WTC11 (cell line): ENCODE results near the gene OVCA2. TPM values are rescaled to one million over a fixed set of nuclear protein-coding genes. Genes with fewer than 3 reads are reported as not detected.

Source experiments
- CBFB ChIP-seq: sonication (generic); formaldehyde crosslinking; IDR thresholded peaks from 2 replicates; pipeline ENCODE4 v1.8.1; 2022; ENCODE audit warnings: mild to moderate bottlenecking, low read depth, missing genetic modification reagents
- FOXJ3 ChIP-seq: sonication (generic); formaldehyde crosslinking; IDR thresholded peaks from 2 replicates; pipeline ENCODE4 v1.9.0; 2021; ENCODE audit warnings: missing genetic modification reagents, mild to moderate bottlenecking, borderline replicate concordance
- FOXP1 ChIP-seq: sonication (generic); formaldehyde crosslinking; IDR thresholded peaks from 2 replicates; pipeline ENCODE4 v1.8.0; 2022; ENCODE audit warnings: missing genetic modification reagents, mild to moderate bottlenecking, moderate library complexity, borderline replicate concordance
- GABPB1 ChIP-seq: sonication (generic); formaldehyde crosslinking; IDR thresholded peaks from 2 replicates; pipeline ENCODE4 v1.8.1; 2023; ENCODE audit warnings: mild to moderate bottlenecking, missing genetic modification reagents
- GRHL2 ChIP-seq: fragments of 250-450 bp; sonication (Bioruptor Pico); IDR thresholded peaks from 2 replicates; pipeline ENCODE4 v1.8.0; 2022; ENCODE audit warnings: mild to moderate bottlenecking, moderate library complexity; ENCODE audit not compliant: insufficient replicate concordance, severe bottlenecking
- IRF2 ChIP-seq: sonication (generic); formaldehyde crosslinking; IDR thresholded peaks from 2 replicates; pipeline ENCODE4 v1.8.0; 2022; ENCODE audit warnings: low read depth, missing genetic modification reagents, borderline replicate concordance
- JAZF1 ChIP-seq: fragments of 250-450 bp; sonication (Bioruptor Pico); IDR thresholded peaks from 2 replicates; pipeline ENCODE4 v1.9.0; 2021; ENCODE audit warnings: moderate library complexity, mild to moderate bottlenecking, inconsistent platforms
- NR1H2 ChIP-seq: sonication (generic); formaldehyde crosslinking; IDR thresholded peaks from 2 replicates; pipeline ENCODE4 v1.9.0; 2021; ENCODE audit warnings: mild to moderate bottlenecking, moderate library complexity, missing genetic modification reagents
- PRRX2 ChIP-seq: fragments of 250-450 bp; sonication (Bioruptor Pico); IDR thresholded peaks from 2 replicates; pipeline ENCODE4 v1.8.0; 2021; ENCODE audit warnings: mild to moderate bottlenecking
- SMAD4 ChIP-seq: sonication (generic); formaldehyde crosslinking; IDR thresholded peaks from 2 replicates; pipeline ENCODE4 v1.8.0; 2022; ENCODE audit warnings: mild to moderate bottlenecking, missing genetic modification reagents
- ZNF416 ChIP-seq: fragments of 250-450 bp; sonication (Bioruptor Pico); IDR thresholded peaks from 2 replicates; pipeline ENCODE4 v1.9.0; 2021; ENCODE audit warnings: mild to moderate bottlenecking, inconsistent platforms
- total RNA-seq: library from RNA; stranded (reverse); gene quantifications from 3 replicates; pipeline ENCODE4 v1.2.3, GENCODE V29; 2021
- TF ChIP-seq, protein P1 (sequence below): fragments of 200-600 bp; IDR thresholded peaks from 2 replicates; pipeline ENCODE4 v1.8.0; 2022; ENCODE audit warnings: antibody characterized with exemption
- TF ChIP-seq, protein P2 (sequence below): fragments of 250-450 bp; sonication (Bioruptor Pico); conservative IDR thresholded peaks from 2 replicates; pipeline ENCODE4 v1.9.0; 2021; ENCODE audit warnings: mild to moderate bottlenecking
- TF ChIP-seq, protein P3 (sequence below): fragments of 250-450 bp; sonication (Bioruptor Pico); IDR thresholded peaks from 2 replicates; pipeline ENCODE4 v1.9.0; 2021; ENCODE audit warnings: mild to moderate bottlenecking, borderline replicate concordance
- TF ChIP-seq, protein P4 (sequence below): fragments of 250-450 bp; sonication (Bioruptor Pico); IDR thresholded peaks from 2 replicates; pipeline ENCODE4 v1.9.0; 2021; ENCODE audit warnings: mild to moderate bottlenecking
- TF ChIP-seq, protein P5 (sequence below): sonication (generic); formaldehyde crosslinking; IDR thresholded peaks from 2 replicates; pipeline ENCODE4 v1.8.1; 2023; ENCODE audit warnings: mild to moderate bottlenecking, moderate library complexity, missing genetic modification reagents
- TF ChIP-seq, protein P6 (sequence below): sonication (generic); formaldehyde crosslinking; IDR thresholded peaks from 2 replicates; pipeline ENCODE4 v1.8.0; 2022; ENCODE audit warnings: mild to moderate bottlenecking, missing genetic modification reagents
- TF ChIP-seq, protein P7 (sequence below): sonication (generic); formaldehyde crosslinking; IDR thresholded peaks from 2 replicates; pipeline ENCODE4 v1.8.1; 2023; ENCODE audit warnings: mild to moderate bottlenecking, missing genetic modification reagents, moderate library complexity
- TF ChIP-seq, protein P8 (sequence below): sonication (generic); formaldehyde crosslinking; IDR thresholded peaks from 2 replicates; pipeline ENCODE4 v1.8.1; 2023; ENCODE audit warnings: mild to moderate bottlenecking, missing genetic modification reagents
- TF ChIP-seq, protein P9 (sequence below): sonication (generic); formaldehyde crosslinking; IDR thresholded peaks from 2 replicates; pipeline ENCODE4 v1.8.1; 2022; ENCODE audit warnings: mild to moderate bottlenecking, moderate library complexity, missing genetic modification reagents
- TF ChIP-seq, protein P10 (sequence below): sonication (generic); formaldehyde crosslinking; IDR thresholded peaks from 2 replicates; pipeline ENCODE4 v1.8.0; 2022; ENCODE audit warnings: mild to moderate bottlenecking, missing genetic modification reagents

The OVCA2 gene
- total RNA-seq, 1 experiment from 2014 or later: 23.5 TPM

DNA sequence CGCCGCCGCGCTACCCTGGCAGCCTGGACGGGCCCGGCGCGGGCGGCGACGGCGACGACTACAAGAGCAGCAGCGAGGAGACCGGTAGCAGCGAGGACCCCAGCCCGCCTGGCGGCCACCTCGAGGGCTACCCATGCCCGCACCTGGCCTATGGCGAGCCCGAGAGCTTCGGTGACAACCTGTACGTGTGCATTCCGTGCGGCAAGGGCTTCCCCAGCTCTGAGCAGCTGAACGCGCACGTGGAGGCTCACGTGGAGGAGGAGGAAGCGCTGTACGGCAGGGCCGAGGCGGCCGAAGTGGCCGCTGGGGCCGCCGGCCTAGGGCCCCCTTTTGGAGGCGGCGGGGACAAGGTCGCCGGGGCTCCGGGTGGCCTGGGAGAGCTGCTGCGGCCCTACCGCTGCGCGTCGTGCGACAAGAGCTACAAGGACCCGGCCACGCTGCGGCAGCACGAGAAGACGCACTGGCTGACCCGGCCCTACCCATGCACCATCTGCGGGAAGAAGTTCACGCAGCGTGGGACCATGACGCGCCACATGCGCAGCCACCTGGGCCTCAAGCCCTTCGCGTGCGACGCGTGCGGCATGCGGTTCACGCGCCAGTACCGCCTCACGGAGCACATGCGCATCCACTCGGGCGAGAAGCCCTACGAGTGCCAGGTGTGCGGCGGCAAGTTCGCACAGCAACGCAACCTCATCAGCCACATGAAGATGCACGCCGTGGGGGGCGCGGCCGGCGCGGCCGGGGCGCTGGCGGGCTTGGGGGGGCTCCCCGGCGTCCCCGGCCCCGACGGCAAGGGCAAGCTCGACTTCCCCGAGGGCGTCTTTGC, 16.2 kb downstream of the OVCA2 start (continued):
- TF ChIP-seq, protein P1, sequence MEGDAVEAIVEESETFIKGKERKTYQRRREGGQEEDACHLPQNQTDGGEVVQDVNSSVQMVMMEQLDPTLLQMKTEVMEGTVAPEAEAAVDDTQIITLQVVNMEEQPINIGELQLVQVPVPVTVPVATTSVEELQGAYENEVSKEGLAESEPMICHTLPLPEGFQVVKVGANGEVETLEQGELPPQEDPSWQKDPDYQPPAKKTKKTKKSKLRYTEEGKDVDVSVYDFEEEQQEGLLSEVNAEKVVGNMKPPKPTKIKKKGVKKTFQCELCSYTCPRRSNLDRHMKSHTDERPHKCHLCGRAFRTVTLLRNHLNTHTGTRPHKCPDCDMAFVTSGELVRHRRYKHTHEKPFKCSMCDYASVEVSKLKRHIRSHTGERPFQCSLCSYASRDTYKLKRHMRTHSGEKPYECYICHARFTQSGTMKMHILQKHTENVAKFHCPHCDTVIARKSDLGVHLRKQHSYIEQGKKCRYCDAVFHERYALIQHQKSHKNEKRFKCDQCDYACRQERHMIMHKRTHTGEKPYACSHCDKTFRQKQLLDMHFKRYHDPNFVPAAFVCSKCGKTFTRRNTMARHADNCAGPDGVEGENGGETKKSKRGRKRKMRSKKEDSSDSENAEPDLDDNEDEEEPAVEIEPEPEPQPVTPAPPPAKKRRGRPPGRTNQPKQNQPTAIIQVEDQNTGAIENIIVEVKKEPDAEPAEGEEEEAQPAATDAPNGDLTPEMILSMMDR: no peak
- TF ChIP-seq, protein P2, sequence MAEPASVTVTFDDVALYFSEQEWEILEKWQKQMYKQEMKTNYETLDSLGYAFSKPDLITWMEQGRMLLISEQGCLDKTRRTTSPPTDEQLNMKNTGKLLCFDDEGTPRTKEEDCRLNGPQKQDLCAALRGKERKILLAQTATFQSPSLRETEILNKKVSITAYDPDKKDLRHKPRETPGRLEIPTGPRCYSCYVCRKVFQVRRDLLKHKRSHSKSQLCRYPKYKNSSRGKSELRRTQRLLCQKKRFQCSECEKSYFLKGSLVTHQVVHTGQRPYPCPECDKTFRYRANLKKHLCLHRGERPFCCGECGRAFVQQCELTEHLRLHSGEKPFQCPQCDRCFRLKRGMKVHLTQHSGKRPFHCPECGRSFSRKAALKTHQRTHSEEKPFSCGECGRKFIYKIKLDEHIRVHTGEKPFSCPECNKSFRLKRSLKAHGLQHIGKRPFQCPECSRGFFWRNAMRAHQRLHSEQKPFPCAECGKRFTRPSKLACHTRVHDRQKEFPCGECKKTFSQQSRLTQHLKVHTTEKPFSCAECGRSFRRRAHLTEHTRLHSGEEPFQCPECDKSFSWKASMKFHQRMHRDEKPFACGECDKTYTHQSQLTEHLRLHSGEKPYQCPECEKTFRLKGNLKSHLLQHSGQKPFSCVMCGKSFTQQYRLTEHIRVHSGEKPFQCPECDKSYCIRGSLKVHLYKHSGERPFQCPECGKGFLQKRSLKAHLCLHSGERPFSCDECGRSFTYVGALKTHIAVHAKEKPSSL (CRISPR knock-in tag): no peak
- TF ChIP-seq, protein P3, sequence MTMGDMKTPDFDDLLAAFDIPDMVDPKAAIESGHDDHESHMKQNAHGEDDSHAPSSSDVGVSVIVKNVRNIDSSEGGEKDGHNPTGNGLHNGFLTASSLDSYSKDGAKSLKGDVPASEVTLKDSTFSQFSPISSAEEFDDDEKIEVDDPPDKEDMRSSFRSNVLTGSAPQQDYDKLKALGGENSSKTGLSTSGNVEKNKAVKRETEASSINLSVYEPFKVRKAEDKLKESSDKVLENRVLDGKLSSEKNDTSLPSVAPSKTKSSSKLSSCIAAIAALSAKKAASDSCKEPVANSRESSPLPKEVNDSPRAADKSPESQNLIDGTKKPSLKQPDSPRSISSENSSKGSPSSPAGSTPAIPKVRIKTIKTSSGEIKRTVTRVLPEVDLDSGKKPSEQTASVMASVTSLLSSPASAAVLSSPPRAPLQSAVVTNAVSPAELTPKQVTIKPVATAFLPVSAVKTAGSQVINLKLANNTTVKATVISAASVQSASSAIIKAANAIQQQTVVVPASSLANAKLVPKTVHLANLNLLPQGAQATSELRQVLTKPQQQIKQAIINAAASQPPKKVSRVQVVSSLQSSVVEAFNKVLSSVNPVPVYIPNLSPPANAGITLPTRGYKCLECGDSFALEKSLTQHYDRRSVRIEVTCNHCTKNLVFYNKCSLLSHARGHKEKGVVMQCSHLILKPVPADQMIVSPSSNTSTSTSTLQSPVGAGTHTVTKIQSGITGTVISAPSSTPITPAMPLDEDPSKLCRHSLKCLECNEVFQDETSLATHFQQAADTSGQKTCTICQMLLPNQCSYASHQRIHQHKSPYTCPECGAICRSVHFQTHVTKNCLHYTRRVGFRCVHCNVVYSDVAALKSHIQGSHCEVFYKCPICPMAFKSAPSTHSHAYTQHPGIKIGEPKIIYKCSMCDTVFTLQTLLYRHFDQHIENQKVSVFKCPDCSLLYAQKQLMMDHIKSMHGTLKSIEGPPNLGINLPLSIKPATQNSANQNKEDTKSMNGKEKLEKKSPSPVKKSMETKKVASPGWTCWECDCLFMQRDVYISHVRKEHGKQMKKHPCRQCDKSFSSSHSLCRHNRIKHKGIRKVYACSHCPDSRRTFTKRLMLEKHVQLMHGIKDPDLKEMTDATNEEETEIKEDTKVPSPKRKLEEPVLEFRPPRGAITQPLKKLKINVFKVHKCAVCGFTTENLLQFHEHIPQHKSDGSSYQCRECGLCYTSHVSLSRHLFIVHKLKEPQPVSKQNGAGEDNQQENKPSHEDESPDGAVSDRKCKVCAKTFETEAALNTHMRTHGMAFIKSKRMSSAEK (CRISPR knock-in tag): no peak
- TF ChIP-seq, protein P4, sequence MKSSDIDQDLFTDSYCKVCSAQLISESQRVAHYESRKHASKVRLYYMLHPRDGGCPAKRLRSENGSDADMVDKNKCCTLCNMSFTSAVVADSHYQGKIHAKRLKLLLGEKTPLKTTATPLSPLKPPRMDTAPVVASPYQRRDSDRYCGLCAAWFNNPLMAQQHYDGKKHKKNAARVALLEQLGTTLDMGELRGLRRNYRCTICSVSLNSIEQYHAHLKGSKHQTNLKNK (CRISPR knock-in tag): no peak
- TF ChIP-seq, protein P5, sequence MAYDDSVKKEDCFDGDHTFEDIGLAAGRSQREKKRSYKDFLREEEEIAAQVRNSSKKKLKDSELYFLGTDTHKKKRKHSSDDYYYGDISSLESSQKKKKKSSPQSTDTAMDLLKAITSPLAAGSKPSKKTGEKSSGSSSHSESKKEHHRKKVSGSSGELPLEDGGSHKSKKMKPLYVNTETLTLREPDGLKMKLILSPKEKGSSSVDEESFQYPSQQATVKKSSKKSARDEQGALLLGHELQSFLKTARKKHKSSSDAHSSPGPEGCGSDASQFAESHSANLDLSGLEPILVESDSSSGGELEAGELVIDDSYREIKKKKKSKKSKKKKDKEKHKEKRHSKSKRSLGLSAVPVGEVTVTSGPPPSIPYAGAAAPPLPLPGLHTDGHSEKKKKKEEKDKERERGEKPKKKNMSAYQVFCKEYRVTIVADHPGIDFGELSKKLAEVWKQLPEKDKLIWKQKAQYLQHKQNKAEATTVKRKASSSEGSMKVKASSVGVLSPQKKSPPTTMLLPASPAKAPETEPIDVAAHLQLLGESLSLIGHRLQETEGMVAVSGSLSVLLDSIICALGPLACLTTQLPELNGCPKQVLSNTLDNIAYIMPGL (CRISPR knock-in tag): no peak
- peak; percentile 12; the same call in 1 of the 2 replicates for TF ChIP-seq CBFB (CRISPR knock-in tag)
- TF ChIP-seq GABPB1 (CRISPR knock-in tag): no peak
- TF ChIP-seq FOXJ3 (CRISPR knock-in tag): no peak
- TF ChIP-seq PRRX2: no peak
- TF ChIP-seq, protein P6, sequence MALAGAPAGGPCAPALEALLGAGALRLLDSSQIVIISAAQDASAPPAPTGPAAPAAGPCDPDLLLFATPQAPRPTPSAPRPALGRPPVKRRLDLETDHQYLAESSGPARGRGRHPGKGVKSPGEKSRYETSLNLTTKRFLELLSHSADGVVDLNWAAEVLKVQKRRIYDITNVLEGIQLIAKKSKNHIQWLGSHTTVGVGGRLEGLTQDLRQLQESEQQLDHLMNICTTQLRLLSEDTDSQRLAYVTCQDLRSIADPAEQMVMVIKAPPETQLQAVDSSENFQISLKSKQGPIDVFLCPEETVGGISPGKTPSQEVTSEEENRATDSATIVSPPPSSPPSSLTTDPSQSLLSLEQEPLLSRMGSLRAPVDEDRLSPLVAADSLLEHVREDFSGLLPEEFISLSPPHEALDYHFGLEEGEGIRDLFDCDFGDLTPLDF: 0 out of 2 replicates have a peak, but pooled peaks have one; percentile 61
- TF ChIP-seq, protein P7, sequence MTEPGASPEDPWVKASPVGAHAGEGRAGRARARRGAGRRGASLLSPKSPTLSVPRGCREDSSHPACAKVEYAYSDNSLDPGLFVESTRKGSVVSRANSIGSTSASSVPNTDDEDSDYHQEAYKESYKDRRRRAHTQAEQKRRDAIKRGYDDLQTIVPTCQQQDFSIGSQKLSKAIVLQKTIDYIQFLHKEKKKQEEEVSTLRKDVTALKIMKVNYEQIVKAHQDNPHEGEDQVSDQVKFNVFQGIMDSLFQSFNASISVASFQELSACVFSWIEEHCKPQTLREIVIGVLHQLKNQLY: no peak
- TF ChIP-seq ZNF416: no peak
- no peak for TF ChIP-seq GRHL2 (CRISPR knock-in tag)
- TF ChIP-seq, protein P8, sequence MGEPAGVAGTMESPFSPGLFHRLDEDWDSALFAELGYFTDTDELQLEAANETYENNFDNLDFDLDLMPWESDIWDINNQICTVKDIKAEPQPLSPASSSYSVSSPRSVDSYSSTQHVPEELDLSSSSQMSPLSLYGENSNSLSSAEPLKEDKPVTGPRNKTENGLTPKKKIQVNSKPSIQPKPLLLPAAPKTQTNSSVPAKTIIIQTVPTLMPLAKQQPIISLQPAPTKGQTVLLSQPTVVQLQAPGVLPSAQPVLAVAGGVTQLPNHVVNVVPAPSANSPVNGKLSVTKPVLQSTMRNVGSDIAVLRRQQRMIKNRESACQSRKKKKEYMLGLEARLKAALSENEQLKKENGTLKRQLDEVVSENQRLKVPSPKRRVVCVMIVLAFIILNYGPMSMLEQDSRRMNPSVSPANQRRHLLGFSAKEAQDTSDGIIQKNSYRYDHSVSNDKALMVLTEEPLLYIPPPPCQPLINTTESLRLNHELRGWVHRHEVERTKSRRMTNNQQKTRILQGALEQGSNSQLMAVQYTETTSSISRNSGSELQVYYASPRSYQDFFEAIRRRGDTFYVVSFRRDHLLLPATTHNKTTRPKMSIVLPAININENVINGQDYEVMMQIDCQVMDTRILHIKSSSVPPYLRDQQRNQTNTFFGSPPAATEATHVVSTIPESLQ: no peak
- no peak for TF ChIP-seq NR1H2 (CRISPR knock-in tag)
- TF ChIP-seq, protein P9, sequence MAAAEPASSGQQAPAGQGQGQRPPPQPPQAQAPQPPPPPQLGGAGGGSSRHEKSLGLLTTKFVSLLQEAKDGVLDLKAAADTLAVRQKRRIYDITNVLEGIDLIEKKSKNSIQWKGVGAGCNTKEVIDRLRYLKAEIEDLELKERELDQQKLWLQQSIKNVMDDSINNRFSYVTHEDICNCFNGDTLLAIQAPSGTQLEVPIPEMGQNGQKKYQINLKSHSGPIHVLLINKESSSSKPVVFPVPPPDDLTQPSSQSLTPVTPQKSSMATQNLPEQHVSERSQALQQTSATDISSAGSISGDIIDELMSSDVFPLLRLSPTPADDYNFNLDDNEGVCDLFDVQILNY (CRISPR knock-in tag): no peak
- TF ChIP-seq FOXP1 (CRISPR knock-in tag): peak; percentile 63; the same call in 1 of the 2 replicates
- TF ChIP-seq, protein P10, sequence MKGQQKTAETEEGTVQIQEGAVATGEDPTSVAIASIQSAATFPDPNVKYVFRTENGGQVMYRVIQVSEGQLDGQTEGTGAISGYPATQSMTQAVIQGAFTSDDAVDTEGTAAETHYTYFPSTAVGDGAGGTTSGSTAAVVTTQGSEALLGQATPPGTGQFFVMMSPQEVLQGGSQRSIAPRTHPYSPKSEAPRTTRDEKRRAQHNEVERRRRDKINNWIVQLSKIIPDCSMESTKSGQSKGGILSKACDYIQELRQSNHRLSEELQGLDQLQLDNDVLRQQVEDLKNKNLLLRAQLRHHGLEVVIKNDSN (CRISPR knock-in tag): no peak
- TF ChIP-seq IRF2 (CRISPR knock-in tag): no peak
- no peak for TF ChIP-seq JAZF1 (CRISPR knock-in tag)
- TF ChIP-seq SMAD4: no peak
